ENCODE results near the gene HSD3B7. TPM values are rescaled to one million over a fixed set of nuclear protein-coding genes. Genes with fewer than 3 reads are reported as not detected.

HSD3B7 gene
- total RNA-seq, 1 donor from 2014 or later, result 8.2 TPM

DNA sequence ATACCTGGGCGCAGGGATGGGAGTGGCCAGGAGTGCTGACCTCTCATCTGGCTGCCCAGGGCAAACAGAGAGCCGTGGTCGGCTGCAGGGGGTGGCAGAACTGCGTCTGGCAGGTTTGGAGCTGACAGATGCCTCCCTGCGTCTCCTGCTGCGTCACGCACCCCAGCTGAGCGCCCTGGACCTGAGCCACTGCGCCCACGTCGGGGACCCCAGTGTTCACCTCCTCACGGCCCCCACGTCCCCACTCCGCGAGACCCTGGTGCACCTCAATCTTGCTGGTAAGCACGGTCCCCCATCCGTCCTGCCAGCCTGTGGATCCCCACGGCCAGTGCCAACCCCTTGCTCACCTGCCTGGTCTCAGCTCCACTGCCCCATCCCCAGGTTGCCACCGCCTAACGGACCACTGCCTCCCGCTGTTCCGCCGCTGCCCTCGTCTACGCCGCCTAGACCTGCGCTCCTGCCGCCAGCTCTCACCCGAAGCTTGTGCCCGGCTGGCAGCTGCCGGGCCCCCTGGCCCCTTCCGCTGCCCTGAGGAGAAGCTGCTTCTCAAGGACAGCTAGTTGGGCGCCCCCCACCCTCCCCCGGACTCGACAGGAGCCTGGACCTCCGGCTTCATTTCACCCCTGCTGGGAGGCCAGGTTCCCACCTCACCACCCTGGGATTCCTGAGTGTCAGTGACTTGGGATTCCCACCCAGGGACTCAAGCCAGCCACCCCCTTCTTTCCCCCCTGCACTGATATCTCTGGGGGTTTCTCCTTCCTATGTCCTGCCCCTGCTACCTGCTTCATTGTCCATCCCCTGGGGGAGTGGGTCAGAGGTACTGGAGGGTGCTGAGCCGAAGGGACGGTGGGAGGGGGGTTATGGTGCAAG is 38.1 kb upstream of the HSD3B7 start:
- Histone ChIP-seq H3K36me3 (ENCODE audit: control insufficient read depth, insufficient read depth, low read length) (peaks cover 12% of the 10 kb centered on the region), H3K4me3 (ENCODE audit: low read depth, low read length) (no peak overlapping the region), H3K27me3 (ENCODE audit: control insufficient read depth, insufficient read depth, low read length) (no peaks in the 10 kb centered on the region)
- no peak for FAIRE-seq
- TF ChIP-seq, protein P1, sequence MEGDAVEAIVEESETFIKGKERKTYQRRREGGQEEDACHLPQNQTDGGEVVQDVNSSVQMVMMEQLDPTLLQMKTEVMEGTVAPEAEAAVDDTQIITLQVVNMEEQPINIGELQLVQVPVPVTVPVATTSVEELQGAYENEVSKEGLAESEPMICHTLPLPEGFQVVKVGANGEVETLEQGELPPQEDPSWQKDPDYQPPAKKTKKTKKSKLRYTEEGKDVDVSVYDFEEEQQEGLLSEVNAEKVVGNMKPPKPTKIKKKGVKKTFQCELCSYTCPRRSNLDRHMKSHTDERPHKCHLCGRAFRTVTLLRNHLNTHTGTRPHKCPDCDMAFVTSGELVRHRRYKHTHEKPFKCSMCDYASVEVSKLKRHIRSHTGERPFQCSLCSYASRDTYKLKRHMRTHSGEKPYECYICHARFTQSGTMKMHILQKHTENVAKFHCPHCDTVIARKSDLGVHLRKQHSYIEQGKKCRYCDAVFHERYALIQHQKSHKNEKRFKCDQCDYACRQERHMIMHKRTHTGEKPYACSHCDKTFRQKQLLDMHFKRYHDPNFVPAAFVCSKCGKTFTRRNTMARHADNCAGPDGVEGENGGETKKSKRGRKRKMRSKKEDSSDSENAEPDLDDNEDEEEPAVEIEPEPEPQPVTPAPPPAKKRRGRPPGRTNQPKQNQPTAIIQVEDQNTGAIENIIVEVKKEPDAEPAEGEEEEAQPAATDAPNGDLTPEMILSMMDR (IDR thresholded peaks at IDR 0.05; ENCODE audit: insufficient read depth, low read length, severe bottlenecking), result no peak
- no peak for DNase-seq (ENCODE audit: low read depth)

DNA sequence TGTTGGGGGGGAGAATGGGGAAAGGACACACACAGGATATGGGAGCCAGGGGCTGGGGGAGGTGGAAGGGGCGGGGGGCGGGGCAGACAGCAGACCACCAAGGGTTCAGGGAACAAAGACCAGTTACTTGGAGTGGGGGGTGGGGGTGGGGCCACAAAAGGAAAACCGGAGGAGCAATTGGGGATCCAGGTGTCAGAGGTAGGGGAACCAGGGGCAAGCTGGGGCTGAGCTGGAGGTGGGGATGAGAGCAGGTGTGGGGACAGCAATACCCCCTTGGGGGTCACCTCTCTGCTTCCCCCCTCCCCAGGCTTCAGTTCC is 37.5 kb upstream of the HSD3B7 start:
- no peak for FAIRE-seq
- no peak overlapping the region for H3K4me3 ChIP-seq (ENCODE audit: low read depth, low read length)
- H3K27me3 ChIP-seq (ENCODE audit: control insufficient read depth, insufficient read depth, low read length), result no peaks in the 10 kb centered on the region
- TF ChIP-seq, protein P1 (IDR thresholded peaks at IDR 0.05; ENCODE audit: insufficient read depth, low read length, severe bottlenecking), result no peak
- peaks cover 9% of the 10 kb centered on the region for H3K36me3 ChIP-seq (ENCODE audit: control insufficient read depth, insufficient read depth, low read length)
- DNase-seq (ENCODE audit: low read depth), result no peak

DNA sequence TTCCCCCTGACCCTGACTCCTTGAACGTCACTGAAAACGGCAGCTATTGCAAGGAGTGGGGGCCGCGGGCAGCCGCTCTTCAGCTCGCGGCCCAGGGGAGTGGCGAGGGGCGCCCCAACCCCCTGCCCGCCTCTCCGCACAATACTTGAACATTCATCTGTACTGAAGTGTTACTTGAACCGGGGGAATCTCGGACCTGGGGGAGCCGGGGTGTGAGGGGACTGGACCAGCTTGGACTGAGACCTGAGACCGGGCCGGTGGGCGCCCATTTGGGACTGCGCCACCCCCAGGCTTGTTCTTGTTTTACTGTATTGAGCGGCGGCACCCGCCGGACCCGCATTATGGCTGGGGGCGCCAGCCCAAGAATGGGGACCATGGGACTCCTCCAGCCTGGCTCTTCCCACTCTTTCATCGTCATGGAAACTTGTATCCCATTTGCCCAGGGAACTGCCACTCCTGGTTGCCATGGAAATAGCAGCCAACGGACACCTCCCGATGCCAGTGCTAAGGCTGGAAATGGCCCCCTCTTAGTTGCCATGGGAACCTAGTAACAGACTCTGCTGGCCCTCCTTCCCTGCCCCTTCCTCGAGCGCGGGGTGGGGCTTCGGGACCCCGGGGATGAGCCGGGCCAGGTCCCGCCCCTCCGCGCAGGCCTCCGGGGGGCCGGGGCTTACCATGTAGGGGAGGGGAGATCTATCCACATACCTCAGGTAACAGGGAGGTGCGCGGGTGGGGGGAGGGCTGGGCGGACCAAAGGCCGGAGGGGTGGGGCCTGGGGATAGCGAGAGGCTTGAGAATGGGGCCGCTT is 36.9 kb upstream of the HSD3B7 start:
- FAIRE-seq (no peak), DNase-seq (ENCODE audit: low read depth) (peak; percentile 89)
- TF ChIP-seq, protein P1 (IDR thresholded peaks at IDR 0.05; ENCODE audit: insufficient read depth, low read length, severe bottlenecking), result no peak

DNA sequence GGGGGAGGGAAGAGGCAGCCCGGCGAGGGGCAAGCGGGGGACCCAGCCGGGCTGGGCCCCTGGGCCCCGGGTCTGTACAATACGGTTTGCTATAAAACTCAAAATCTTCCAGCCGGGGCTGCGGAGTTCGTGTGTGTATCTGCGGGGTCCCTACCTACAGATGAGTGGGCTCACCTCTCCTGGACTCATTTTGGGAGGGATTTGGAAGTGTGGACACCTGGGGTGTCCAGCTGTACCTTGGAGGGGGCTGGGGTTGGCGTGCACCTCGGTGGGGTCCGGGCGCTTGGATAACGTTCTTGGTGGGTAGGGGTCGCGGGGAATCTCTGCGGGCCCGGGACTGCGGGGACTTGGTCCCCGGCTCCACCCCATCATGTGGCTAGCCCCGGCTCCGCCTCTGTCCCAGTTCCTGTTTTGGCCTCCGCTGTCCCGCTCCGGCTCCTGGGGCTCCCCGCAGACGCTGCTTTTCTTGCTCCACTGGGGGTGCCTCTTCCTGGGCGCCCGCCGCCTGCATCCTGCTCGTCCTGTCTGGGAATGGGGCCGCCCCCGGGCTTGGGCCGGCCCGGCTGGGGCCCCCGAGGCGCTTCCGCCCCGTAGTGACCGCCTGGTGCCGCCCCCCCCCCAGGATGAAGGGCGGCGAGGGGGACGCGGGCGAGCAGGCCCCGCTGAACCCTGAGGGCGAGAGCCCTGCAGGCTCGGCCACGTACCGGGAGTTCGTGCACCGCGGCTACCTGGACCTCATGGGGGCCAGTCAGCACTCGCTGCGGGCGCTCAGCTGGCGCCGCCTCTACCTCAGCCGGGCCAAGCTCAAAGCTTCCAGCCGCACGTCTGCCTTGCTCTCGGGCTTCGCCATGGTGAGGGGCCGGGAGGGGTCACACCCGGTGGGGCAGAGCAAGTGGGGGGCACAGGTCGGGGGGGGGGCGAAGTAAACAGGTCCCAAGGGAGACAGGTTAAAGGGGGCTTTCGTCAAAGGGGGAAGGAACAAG is 36.0 kb upstream of the HSD3B7 start, which contains the start of gene ORAI3:
Gene ORAI3 (plus strand): TSS at position 402 of the 983 bp plus-strand sequence. CDS start 222 bp downstream, at position 624.
- Histone ChIP-seq H3K27me3 (ENCODE audit: control insufficient read depth, insufficient read depth, low read length) (no peaks in the 10 kb centered on the region), H3K4me3 (ENCODE audit: low read depth, low read length) (peak within 1 kb of the TSS; percentile 84), H3K36me3 (ENCODE audit: control insufficient read depth, insufficient read depth, low read length) (peaks cover 8% of the 10 kb centered on the region)
- FAIRE-seq, result no peak
- DNase-seq (ENCODE audit: low read depth), result peak; percentile 54
- TF ChIP-seq, protein P1 (IDR thresholded peaks at IDR 0.05; ENCODE audit: insufficient read depth, low read length, severe bottlenecking), result no peak

More for the DNA sequence above, 36.9 kb upstream of the HSD3B7 start:
- peaks cover 5% of the 10 kb centered on the region for H3K36me3 ChIP-seq (ENCODE audit: control insufficient read depth, insufficient read depth, low read length)
- no peaks in the 10 kb centered on the region for H3K27me3 ChIP-seq (ENCODE audit: control insufficient read depth, insufficient read depth, low read length)
- peak overlapping the region; percentile 84 for H3K4me3 ChIP-seq (ENCODE audit: low read depth, low read length)

All from bronchial epithelial cell (primary cell).